Psoas muscle (tissue), 8 donors: ENCODE measurements around the gene FOXK2. TPM values are rescaled to one million over a fixed set of nuclear protein-coding genes. Genes with fewer than 3 reads are reported as not detected.
"Not testable (repeated sequence)": the region's sequence is repeated elsewhere in the genome, so short reads cannot be mapped to it uniquely, and the experiment has no call there.

Experiments
- ATAC-seq, 4 donors: fragments of 200-7000 bp; cut with Tn5 transposase; one replicate each; pipeline ENCODE4 v1.9.1; 2020; ENCODE audit warnings: moderate library complexity in 3 of 4, mild to moderate bottlenecking in 2 of 4
- DNase-seq, 2 donors: peaks; one replicate each; pipeline ENCODE4 v3.0.0-alpha.2; 2020
- H3K27ac ChIP-seq: fragments of 200-600 bp; one replicate; pipeline ENCODE4 v1.8.0; 2022
- H3K27me3 ChIP-seq, 3 donors: fragments of 200-600 bp in 1 of 3; one replicate each; pipeline versions ENCODE4 v1.6.1 to v1.8.0; 2013 to 2022; ENCODE audit warnings: low read length in 2 of 3, mild to moderate bottlenecking in 2 of 3, moderate library complexity in 1 of 3; ENCODE audit not compliant: insufficient read depth in 3 of 3
- H3K36me3 ChIP-seq, 2 donors: fragments of 200-600 bp in 1 of 2; one replicate each; pipeline versions ENCODE4 v1.6.1 to v1.8.0; 2013 to 2022; ENCODE audit warnings: low read depth in 1 of 2, mild to moderate bottlenecking in 1 of 2, moderate library complexity in 1 of 2; ENCODE audit not compliant: insufficient read depth in 1 of 2
- H3K4me1 ChIP-seq: fragments of 200-600 bp; one replicate; pipeline ENCODE4 v1.8.0; 2022
- H3K4me3 ChIP-seq: fragments of 200-600 bp; one replicate; pipeline ENCODE4 v1.8.0; 2022; ENCODE audit warnings: mild to moderate bottlenecking
- H3K9me3 ChIP-seq: fragments of 200-600 bp; one replicate; pipeline ENCODE4 v1.8.0; 2022
- WGBS, 3 donors: extraction: QIAGEN DNeasy Blood & Tissue Kit; methylation state at CpG; one replicate each; pipeline versions ENCODE4 v1.1.6 to v1.1.7; 2013; 5-methylcytosine and 5-hydroxymethylcytosine counted together
- intact Hi-C, 2 donors: fragments of 100-400 bp; cut with DNase I; formaldehyde crosslinking; loops; one replicate each; pipeline versions ENCODE4 v1.11.0 to v1.14.2; 2022
- polyA plus RNA-seq, 3 donors: library from polyadenylated mRNA; stranded (reverse); fragments of 200-250 nt; gene quantifications; one replicate each; pipeline ENCODE4 v1.2.3, GENCODE V29; 2013
- total RNA-seq, 4 donors: library from RNA; stranded (reverse); fragmentation: NEBNext Ultra II Directional in 2 of 4; extraction: Animal tissue kit (Norgen Biotek cat#: 25700) in 2 of 4; gene quantifications; one replicate each; pipeline versions ENCODE4 v1.2.1 to v1.2.4, GENCODE V29; 2021 to 2023
- TF ChIP-seq, protein P1 (sequence below): fragments of 200-600 bp; IDR thresholded peaks from one replicate; pipeline ENCODE4 v1.8.0; 2022; ENCODE audit warnings: antibody characterized with exemption
- donor health status: healthy with polysubstance abuse.
- donor health status: DM: no; HTN: no; CAD: no; lungs with moderate emphysema.
- donor health status: Bipolar disorder and iron deficiency.
- donor health status: healthy.
- donor health status: DM: yes; HTN: yes; CAD: no.
- donor health status: DM: no; HTN: no; CAD: no.
- donor health status: DM: no; HTN: no; CAD: no.
- donor health status: DM: yes; HTN: yes; CAD: no.

Gene FOXK2
- total and polyA plus RNA-seq, 7 donors: 38.9 to 96.4 (median 63.8) TPM

DNA sequence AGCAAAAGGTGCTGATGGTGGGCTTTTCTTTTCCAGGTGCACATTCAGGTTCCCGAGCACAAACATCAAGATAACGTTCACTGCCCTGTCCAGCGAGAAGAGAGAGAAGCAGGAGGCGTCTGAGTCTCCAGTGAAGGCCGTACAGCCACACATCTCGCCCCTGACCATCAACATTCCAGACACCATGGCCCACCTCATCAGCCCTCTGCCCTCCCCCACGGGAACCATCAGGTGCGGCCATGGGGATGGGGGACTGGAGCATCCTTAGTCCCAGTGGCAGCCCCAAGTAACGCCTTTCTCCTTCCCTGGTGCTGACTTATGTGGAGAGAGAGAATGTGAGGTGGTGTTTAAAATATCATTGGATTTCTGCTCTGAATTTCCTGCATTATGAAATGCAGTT is 43.8 kb downstream of the FOXK2 start:
- TF ChIP-seq, protein P1, sequence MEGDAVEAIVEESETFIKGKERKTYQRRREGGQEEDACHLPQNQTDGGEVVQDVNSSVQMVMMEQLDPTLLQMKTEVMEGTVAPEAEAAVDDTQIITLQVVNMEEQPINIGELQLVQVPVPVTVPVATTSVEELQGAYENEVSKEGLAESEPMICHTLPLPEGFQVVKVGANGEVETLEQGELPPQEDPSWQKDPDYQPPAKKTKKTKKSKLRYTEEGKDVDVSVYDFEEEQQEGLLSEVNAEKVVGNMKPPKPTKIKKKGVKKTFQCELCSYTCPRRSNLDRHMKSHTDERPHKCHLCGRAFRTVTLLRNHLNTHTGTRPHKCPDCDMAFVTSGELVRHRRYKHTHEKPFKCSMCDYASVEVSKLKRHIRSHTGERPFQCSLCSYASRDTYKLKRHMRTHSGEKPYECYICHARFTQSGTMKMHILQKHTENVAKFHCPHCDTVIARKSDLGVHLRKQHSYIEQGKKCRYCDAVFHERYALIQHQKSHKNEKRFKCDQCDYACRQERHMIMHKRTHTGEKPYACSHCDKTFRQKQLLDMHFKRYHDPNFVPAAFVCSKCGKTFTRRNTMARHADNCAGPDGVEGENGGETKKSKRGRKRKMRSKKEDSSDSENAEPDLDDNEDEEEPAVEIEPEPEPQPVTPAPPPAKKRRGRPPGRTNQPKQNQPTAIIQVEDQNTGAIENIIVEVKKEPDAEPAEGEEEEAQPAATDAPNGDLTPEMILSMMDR: no peak
- DNase-seq (no peak), ATAC-seq (no peak)
- Histone ChIP-seq H3K4me1 (peaks cover 61% of the 10 kb centered on the region), H3K27ac (no peak overlapping the region), H3K9me3 (no peaks in the 10 kb centered on the region), H3K4me3 (no peak overlapping the region), H3K36me3 (peaks cover 0 to 9% of the 10 kb centered on the region in 2 donors), H3K27me3 (no peaks in the 10 kb centered on the region)
- intact Hi-C loops: no loop called here
- whole genome bisulfite sequencing, 3 donors: 83 to 91% (median 91%) methylated on average over 9 of the region's 9 CpGs

DNA sequence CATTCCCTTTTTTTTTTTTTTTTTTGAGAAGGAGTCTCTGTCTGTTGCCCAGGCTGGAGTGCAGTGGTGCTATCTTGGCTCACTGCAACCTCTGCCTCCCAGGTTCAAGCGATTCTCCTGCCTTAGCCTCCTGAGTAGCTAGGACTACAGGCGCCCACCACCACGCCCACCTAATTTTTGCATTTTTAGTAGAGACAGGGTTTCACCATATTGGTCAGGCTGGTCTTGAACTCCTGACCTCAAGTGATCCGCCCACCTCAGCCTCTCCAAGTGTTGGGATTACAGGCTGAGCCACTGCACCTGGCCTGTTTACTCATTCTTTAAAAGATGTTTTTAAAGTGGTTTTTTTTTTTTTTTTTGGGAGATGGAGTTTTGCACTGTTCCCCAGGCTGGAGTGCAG is 44.2 kb downstream of the FOXK2 start:
- H3K36me3 ChIP-seq: peaks cover 0 to 13% of the 10 kb centered on the region in 2 donors
- WGBS, 3 donors: 83 to 86% (median 83%) methylated on average over 4 of the region's 4 CpGs

DNA sequence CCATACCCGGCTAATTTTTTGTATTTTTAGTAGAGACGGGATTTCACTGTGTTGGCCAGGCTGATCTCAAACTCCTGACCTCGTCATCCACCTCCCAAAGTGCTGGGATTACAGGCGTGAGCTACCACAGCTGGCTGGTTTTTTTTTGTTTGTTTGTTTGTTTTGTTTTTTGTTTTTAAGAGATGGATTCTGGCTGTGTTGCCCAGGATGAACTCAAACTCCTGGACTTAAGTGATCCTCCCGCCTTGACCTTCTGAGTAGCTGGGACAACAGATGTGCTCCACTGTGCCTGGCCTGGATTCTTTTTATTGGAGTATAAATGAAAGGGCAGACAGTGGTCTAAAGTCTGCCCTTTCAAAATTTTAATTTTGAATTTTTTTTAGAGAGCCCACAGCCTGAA is 44.7 kb downstream of the FOXK2 start:
- Histone ChIP-seq H3K9me3 (no peaks in the 10 kb centered on the region), H3K36me3 (peaks cover 0 to 18% of the 10 kb centered on the region in 2 donors), H3K4me3 (no peak overlapping the region), H3K27ac (peak overlapping the region; percentile 64), H3K4me1 (peaks cover 65% of the 10 kb centered on the region), H3K27me3 (no peaks in the 10 kb centered on the region)
- DNase-seq (no peak), ATAC-seq (no peak)
- intact Hi-C loops: no loop called here
- TF ChIP-seq, protein P1: no peak
- 40 to 59% (median 40%) methylated on average over 5 of the region's 5 CpGs for WGBS, 3 donors

More for the DNA sequence above, 44.2 kb downstream of the FOXK2 start:
- DNase-seq, intact Hi-C loops, H3K9me3 ChIP-seq, H3K27ac ChIP-seq, H3K27me3 ChIP-seq, H3K4me3 ChIP-seq, ATAC-seq: not testable (repeated sequence)
- peaks cover 63% of the 10 kb centered on the region for H3K4me1 ChIP-seq

DNA sequence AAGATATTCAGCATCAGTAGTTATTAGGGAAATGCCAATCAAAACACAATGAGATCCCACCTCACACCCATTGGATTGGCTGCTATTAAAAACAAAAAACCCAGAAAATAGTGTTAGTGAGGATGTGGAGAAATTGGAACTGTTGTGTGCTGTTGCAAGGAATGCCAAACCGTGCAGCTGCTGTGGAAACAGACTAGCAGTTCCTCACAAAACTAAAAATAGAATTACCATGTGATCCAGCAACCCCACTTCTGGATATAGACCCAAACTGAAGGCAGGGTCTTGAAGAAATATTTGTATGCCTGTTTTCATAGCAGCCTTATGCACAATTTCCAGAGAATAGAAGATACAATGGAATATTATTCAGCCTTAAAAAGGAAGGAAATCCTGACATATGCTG is 46.0 kb downstream of the FOXK2 start:
- ATAC-seq (peak; percentile 56 to 77 (median 69)), DNase-seq (no peak)
- H3K4me1 ChIP-seq: peaks cover 55% of the 10 kb centered on the region
- intact Hi-C loops: no loop called here
- 0 to 8% (median 3%) methylated on average over 1 of the region's 1 CpG for WGBS, 3 donors
- peak overlapping the region; percentile 64 for H3K27ac ChIP-seq
- no peaks in the 10 kb centered on the region for H3K9me3 ChIP-seq
- no peaks in the 10 kb centered on the region for H3K27me3 ChIP-seq
- H3K36me3 ChIP-seq: peaks cover 0 to 32% of the 10 kb centered on the region in 2 donors
- TF ChIP-seq, protein P1: no peak
- no peak overlapping the region for H3K4me3 ChIP-seq

DNA sequence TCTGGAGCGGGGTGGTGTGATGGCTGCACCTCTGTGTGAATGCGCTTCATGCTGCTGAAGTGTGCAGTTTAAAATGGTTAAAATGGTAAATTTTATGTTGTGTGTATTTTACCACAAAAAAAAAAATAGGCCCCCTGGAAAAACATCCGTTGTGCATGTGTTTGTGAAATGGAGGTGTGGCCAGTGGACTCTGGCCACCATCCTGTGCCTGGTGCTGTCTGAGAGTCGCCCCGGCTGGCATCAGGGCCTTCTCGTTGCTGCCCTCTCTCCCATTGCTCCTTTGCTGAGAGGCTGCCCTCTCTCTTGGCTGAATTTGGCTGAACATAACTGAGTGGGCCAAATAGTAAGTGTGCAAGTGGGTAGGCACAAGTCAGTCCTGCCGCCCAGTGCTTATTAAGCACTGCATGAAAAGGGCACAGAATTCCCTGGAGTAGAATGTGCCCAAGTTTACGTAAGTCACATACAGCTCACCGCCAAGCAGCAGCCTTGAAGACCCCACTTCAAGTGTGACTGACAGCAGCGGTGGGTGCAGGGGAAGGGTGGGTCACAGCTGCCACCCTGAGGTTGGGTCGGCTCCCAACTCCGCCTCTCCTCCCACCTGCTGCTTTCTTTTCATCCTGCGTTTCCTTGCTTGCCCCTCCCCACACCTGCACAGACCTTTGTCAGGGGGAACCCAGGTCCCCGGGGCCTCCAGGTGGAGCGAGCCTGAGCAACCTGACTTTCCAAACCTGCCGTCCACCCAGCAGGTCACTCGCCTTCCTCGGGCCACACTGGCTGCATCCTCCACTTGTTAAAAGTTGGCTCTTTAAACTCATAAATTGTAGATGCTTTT is 46.8 kb downstream of the FOXK2 start:
- intact Hi-C loops: no loop called here
- Histone ChIP-seq H3K27me3 (no peaks in the 10 kb centered on the region), H3K9me3 (no peaks in the 10 kb centered on the region), H3K4me3 (no peak overlapping the region), H3K4me1 (peaks cover 51% of the 10 kb centered on the region), H3K36me3 (peaks cover 0 to 39% of the 10 kb centered on the region in 2 donors), H3K27ac (peak overlapping the region; percentile 64)
- TF ChIP-seq, protein P1: no peak
- DNase-seq (no peak), ATAC-seq (peak; percentile 10 to 48 (median 41))
- 44 to 64% (median 53%) methylated on average over 18 of the region's 18 CpGs for WGBS, 3 donors
